Endothelial cell of umbilical vein (primary cell): Measurements from ENCODE around the gene FHDC1. TPM values are rescaled to one million over a fixed set of nuclear protein-coding genes. Genes with fewer than 3 reads are reported as not detected.

Experiments
- BruUV-seq: library from RNA; stranded (reverse); fragments of 400-500 nt; replicated peaks from 2 replicates; lab custom pipeline; 2021; lab: Mats Ljungman, UMichigan
- CTCF ChIA-PET: fragments of 300-600, 350-600 bp; sonication (Branson Sonifier 250); formaldehyde crosslinking; loops from one replicate; lab custom pipeline; 2021; ENCODE audit warnings: antibody characterized with exemption, inconsistent platforms; lab: Charles Lee
- POLR2A ChIA-PET: fragments of 300-600, 350-600 bp; sonication (Branson Sonifier 250); formaldehyde crosslinking; loops from one replicate; lab custom pipeline; 2021; ENCODE audit warnings: antibody characterized with exemption, inconsistent platforms; lab: Charles Lee
- DNase-seq: peaks from one replicate; pipeline ENCODE4 v3.0.0-alpha.2; 2011; ENCODE audit warnings: low read depth, low spot score
- FAIRE-seq: peaks from 2 replicates; lab custom pipeline; 2011; peaks lifted over from hg19 to GRCh38; lab: Jason Lieb, UNC
- H2AFZ ChIP-seq: 2 replicates; pipeline ENCODE4 v1.6.0; 2012; ENCODE audit warnings: low read depth, low read length, control low read depth, inconsistent platforms
- H3K27ac ChIP-seq: 2 replicates; pipeline ENCODE4 v1.5.1; 2011; ENCODE audit warnings: low read depth, mild to moderate bottlenecking, control low read depth, low read length, moderate library complexity; ENCODE audit not compliant: insufficient read depth
- H3K27me3 ChIP-seq, 2 experiments: 2 replicates each; pipeline versions ENCODE4 v1.6.0 to v1.6.1; 2011; ENCODE audit warnings: low read length in 2 of 2, mixed read lengths in 1 of 2; ENCODE audit not compliant: control insufficient read depth in 2 of 2, insufficient read depth in 2 of 2
- H3K36me3 ChIP-seq, 2 experiments: 2 replicates in 1 of 2; 3 replicates in 1 of 2; pipeline ENCODE4 v1.5.1; 2011; ENCODE audit warnings: low read length in 2 of 2, mild to moderate bottlenecking in 1 of 2, moderate library complexity in 1 of 2; ENCODE audit not compliant: control insufficient read depth in 2 of 2, insufficient read depth in 2 of 2; ENCODE audit errors: extremely low read depth in 1 of 2
- H3K4me1 ChIP-seq: 3 replicates; pipeline ENCODE4 v1.5.1; 2011; ENCODE audit warnings: mild to moderate bottlenecking, low read length; ENCODE audit not compliant: control insufficient read depth, insufficient read depth; ENCODE audit errors: extremely low read depth
- H3K4me2 ChIP-seq: 2 replicates; pipeline ENCODE4 v1.6.1; 2011; ENCODE audit warnings: low read length, control low read depth, mixed read lengths; ENCODE audit not compliant: insufficient read depth
- H3K4me3 ChIP-seq, 3 experiments: fragments of 200-600 bp in 1 of 3; sonication (generic), shearing (Covaris generic) in 1 of 3; replicated peaks in 1 of 3; 2 replicates each; pipeline ENCODE4 v1.5.1; 2011 to 2016; ENCODE audit warnings: control low read depth in 3 of 3, low read length in 3 of 3, mild to moderate bottlenecking in 2 of 3, inconsistent platforms in 1 of 3, low read depth in 1 of 3, moderate library complexity in 1 of 3; ENCODE audit not compliant: insufficient read depth in 1 of 3
- H3K79me2 ChIP-seq: 2 replicates; pipeline ENCODE4 v1.6.0; 2012; ENCODE audit warnings: low read length, inconsistent platforms; ENCODE audit not compliant: control insufficient read depth, insufficient read depth
- H3K9ac ChIP-seq: replicated peaks from 2 replicates; pipeline ENCODE3; 2011; ENCODE audit warnings: low read length, control low read depth; ENCODE audit not compliant: insufficient read depth; ENCODE audit errors: extremely low read depth
- H3K9me1 ChIP-seq: replicated peaks from 3 replicates; pipeline ENCODE4 v1.6.0; 2011; ENCODE audit warnings: mild to moderate bottlenecking, low read length; ENCODE audit not compliant: control insufficient read depth, insufficient read depth; ENCODE audit errors: extremely low read depth
- H3K9me3 ChIP-seq: replicated peaks from 2 replicates; pipeline ENCODE4 v1.5.1; 2012; ENCODE audit warnings: low read length, inconsistent platforms; ENCODE audit not compliant: control insufficient read depth, insufficient read depth
- H4K20me1 ChIP-seq: replicated peaks from 2 replicates; pipeline ENCODE3; 2011; ENCODE audit warnings: mild to moderate bottlenecking, low read length; ENCODE audit not compliant: control insufficient read depth, insufficient read depth; ENCODE audit errors: extremely low read depth
- EZH2 ChIP-seq: IDR thresholded peaks from 2 replicates; pipeline ENCODE4 v1.6.1; 2012; ENCODE audit warnings: borderline replicate concordance, low read depth, mild to moderate bottlenecking, moderate library complexity, low read length, inconsistent platforms; ENCODE audit not compliant: severe bottlenecking
- FOS ChIP-seq: IDR thresholded peaks from 2 replicates; pipeline ENCODE4 v1.6.1; 2011; ENCODE audit warnings: mild to moderate bottlenecking, low read length, moderate library complexity, borderline replicate concordance; ENCODE audit not compliant: insufficient read depth
- GATA2 ChIP-seq: IDR thresholded peaks from 2 replicates; pipeline ENCODE4 v1.7.0; 2011; ENCODE audit warnings: low read depth, mild to moderate bottlenecking, moderate library complexity, mixed read lengths, low read length; ENCODE audit not compliant: insufficient read length, insufficient read depth
- JUN ChIP-seq: IDR thresholded peaks from 2 replicates; pipeline ENCODE4 v1.6.1; 2011; ENCODE audit warnings: borderline replicate concordance, low read depth; ENCODE audit not compliant: insufficient read length, insufficient read depth
- MYC ChIP-seq: IDR thresholded peaks from one replicate; pipeline ENCODE4 v1.6.1; 2011; ENCODE audit warnings: mild to moderate bottlenecking, low read depth, low read length
- POLR2A ChIP-seq: IDR thresholded peaks from 2 replicates; pipeline ENCODE4 v1.6.1; 2012; ENCODE audit warnings: low read depth, mild to moderate bottlenecking, control low read depth, low read length
- POLR2AphosphoS5 ChIP-seq: IDR thresholded peaks from 2 replicates; pipeline ENCODE4 v1.6.1; 2012; ENCODE audit warnings: low read depth, mild to moderate bottlenecking, control low read depth, low read length, moderate library complexity; ENCODE audit not compliant: insufficient read depth
- dilution Hi-C: fragments of 300-500 bp; cut with MboI; formaldehyde crosslinking; loops from one replicate; pipeline ENCODE4 v1.15.0; 2019; ENCODE audit warnings: low sequenced_read_pairs; ENCODE audit not compliant: extremely low pct_ligation_motif_present
- intact Hi-C: fragments of 100-400 bp; cut with micrococcal nuclease; formaldehyde crosslinking; loops from one replicate; pipeline ENCODE4 v1.10.0; 2022
- polyA plus RNA-seq, 4 experiments: library from polyadenylated mRNA; depleted of rRNA in 3 of 4; stranded (reverse) in 3 of 4; unstranded in 1 of 4; fragments of >200 nt; gene quantifications; 2 replicates each; pipeline versions ENCODE4 v1.2.1 to v1.2.3, GENCODE V29; 2011 to 2012; ENCODE audit warnings: missing spikeins in 1 of 4
- total RNA-seq: library from RNA; stranded (reverse); gene quantifications from 2 replicates; pipeline ENCODE4 v1.2.3, GENCODE V29; 2021
- TF ChIP-seq, protein P1 (sequence below), 2 donors: IDR thresholded peaks; 1 replicate in 1 of 2; 2 replicates in 1 of 2; pipeline ENCODE4 v1.5.1; 2011; ENCODE audit warnings: low read length in 2 of 2, mild to moderate bottlenecking in 2 of 2, moderate library complexity in 2 of 2, control low read depth in 1 of 2, inconsistent platforms in 1 of 2, low read depth in 1 of 2; ENCODE audit not compliant: insufficient read depth in 1 of 2; ENCODE audit errors: extremely low read depth in 1 of 2
- TF ChIP-seq, protein P2 (sequence below): IDR thresholded peaks from 2 replicates; pipeline ENCODE4 v1.6.1; 2011; ENCODE audit not compliant: insufficient read depth, insufficient read length

Gene FHDC1
- total and polyA plus RNA-seq, 2 donors (not counting 3 experiments of a cell fraction or from before 2014, with no cell fraction given): 0.03 to 0.18 TPM

DNA sequence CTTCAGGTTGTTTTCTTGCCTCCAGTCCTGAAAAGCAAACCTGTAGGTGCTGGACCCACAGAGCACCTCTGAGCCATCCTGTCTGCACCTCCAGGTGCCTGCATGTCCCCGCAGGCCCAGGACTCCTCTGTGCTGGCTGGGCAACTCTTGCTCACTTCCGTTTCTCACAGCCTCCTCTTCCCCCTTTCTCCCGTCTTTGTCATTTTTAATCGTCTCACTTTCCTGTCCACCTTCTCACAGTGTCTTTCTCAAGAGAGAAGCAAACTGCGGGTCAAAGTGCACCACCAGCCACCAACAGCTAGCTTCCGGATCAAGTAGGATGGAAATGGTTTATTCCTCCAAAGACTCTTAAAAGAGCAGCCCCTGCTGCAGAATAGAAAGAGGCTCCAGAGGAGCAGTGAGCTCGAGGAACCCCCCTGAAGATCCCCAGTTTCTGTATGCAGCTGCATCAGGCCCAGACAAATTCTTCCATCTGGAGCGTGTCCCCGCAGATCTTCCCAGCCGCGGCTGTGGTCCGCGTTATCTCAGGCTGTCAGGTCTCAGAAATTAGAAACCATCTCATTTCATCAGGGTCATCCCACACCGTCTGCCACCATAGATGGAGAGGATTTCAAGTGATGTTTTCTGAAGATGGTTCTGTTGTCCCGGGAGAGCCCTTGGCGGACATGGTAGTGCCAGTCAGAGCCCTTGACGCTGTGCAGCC, 87.7 kb downstream of the FHDC1 start:
- Histone ChIP-seq H3K36me3 (no peaks in the 10 kb centered on the region), H3K4me3 (no peak overlapping the region), H4K20me1 (no peaks in the 10 kb centered on the region), H3K27me3 (peaks cover 0 to 2% of the 10 kb centered on the region in 2 experiments), H3K4me2 (no peak overlapping the region), H2AFZ (no peak overlapping the region), H3K79me2 (no peaks in the 10 kb centered on the region), H3K9me1 (no peaks in the 10 kb centered on the region), H3K4me1 (no peaks in the 10 kb centered on the region), H3K9me3 (no peaks in the 10 kb centered on the region), H3K9ac (no peak overlapping the region), H3K27ac (no peak overlapping the region)
- intact Hi-C loops: no loop called here
- no peak for DNase-seq
- no TSS peak for BruUV-seq
- CTCF ChIA-PET: no interaction called here
- dilution Hi-C loops: no loop called here
- POLR2A ChIA-PET: no interaction called here
- no peak for TF ChIP-seq JUN
- TF ChIP-seq POLR2A: no peak
- no peak for TF ChIP-seq FOS
- TF ChIP-seq EZH2: no peak
- TF ChIP-seq, protein P1, sequence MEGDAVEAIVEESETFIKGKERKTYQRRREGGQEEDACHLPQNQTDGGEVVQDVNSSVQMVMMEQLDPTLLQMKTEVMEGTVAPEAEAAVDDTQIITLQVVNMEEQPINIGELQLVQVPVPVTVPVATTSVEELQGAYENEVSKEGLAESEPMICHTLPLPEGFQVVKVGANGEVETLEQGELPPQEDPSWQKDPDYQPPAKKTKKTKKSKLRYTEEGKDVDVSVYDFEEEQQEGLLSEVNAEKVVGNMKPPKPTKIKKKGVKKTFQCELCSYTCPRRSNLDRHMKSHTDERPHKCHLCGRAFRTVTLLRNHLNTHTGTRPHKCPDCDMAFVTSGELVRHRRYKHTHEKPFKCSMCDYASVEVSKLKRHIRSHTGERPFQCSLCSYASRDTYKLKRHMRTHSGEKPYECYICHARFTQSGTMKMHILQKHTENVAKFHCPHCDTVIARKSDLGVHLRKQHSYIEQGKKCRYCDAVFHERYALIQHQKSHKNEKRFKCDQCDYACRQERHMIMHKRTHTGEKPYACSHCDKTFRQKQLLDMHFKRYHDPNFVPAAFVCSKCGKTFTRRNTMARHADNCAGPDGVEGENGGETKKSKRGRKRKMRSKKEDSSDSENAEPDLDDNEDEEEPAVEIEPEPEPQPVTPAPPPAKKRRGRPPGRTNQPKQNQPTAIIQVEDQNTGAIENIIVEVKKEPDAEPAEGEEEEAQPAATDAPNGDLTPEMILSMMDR (IDR thresholded peaks at IDR 0.05; ENCODE audit: extremely low read depth in 1 of 2, insufficient read depth in 1 of 2, low read depth in 1 of 2, low read length in 2 of 2): no peak
- TF ChIP-seq, protein P2, sequence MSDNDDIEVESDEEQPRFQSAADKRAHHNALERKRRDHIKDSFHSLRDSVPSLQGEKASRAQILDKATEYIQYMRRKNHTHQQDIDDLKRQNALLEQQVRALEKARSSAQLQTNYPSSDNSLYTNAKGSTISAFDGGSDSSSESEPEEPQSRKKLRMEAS: no peak
- no peak for TF ChIP-seq GATA2
- TF ChIP-seq POLR2AphosphoS5: no peak
- TF ChIP-seq MYC: no peak
- no peak for FAIRE-seq
